Ovary (tissue), 3 donors: ENCODE results near the gene GOLGA6A.

ENCODE experiments used
- POLR2A ChIP-seq: fragments of 450-650 bp; IDR thresholded peaks from one replicate; pipeline ENCODE4 v1.6.1; 2017; ENCODE audit warnings: antibody characterized with exemption, mild to moderate bottlenecking, moderate library complexity
- TF ChIP-seq, protein P1 (sequence below), 3 donors: fragments of 450-650 bp in 2 of 3; fragments of 200-600 bp in 1 of 3; IDR thresholded peaks; one replicate each; pipeline versions ENCODE4 v1.5.1 to v1.8.0; 2016 to 2022; ENCODE audit warnings: antibody characterized with exemption in 3 of 3, mild to moderate bottlenecking in 1 of 3
- donor health status: DM: no; HTN: no; CAD: no.

- no peak for TF ChIP-seq POLR2A
- TF ChIP-seq, protein P1, sequence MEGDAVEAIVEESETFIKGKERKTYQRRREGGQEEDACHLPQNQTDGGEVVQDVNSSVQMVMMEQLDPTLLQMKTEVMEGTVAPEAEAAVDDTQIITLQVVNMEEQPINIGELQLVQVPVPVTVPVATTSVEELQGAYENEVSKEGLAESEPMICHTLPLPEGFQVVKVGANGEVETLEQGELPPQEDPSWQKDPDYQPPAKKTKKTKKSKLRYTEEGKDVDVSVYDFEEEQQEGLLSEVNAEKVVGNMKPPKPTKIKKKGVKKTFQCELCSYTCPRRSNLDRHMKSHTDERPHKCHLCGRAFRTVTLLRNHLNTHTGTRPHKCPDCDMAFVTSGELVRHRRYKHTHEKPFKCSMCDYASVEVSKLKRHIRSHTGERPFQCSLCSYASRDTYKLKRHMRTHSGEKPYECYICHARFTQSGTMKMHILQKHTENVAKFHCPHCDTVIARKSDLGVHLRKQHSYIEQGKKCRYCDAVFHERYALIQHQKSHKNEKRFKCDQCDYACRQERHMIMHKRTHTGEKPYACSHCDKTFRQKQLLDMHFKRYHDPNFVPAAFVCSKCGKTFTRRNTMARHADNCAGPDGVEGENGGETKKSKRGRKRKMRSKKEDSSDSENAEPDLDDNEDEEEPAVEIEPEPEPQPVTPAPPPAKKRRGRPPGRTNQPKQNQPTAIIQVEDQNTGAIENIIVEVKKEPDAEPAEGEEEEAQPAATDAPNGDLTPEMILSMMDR (IDR thresholded peaks at IDR 0.05): no peak
Observed at GRCh38 chr15:74035121-74036017, 47.0 kb downstream of the GOLGA6A start.
